Mesenchymal stem cell (in vitro differentiated cells and primary cell): ENCODE measurements around the gene STRBP.
"Not testable (repeated sequence)": the region's sequence is repeated elsewhere in the genome, so short reads cannot be mapped to it uniquely, and the experiment has no call there.

Experiments used
- DNase-seq: peaks from one replicate; pipeline ENCODE4 v3.0.0-alpha.2; 2013
- H2AFZ ChIP-seq: one replicate; pipeline ENCODE4 v1.6.1; 2013; ENCODE audit warnings: low read depth, mild to moderate bottlenecking, control low read depth, inconsistent platforms, low read length, moderate library complexity
- H2AK5ac ChIP-seq: 2 replicates; pipeline ENCODE4 v1.6.1; 2013; ENCODE audit warnings: low read length, moderate library complexity, mild to moderate bottlenecking, inconsistent platforms; ENCODE audit not compliant: severe bottlenecking
- H2BK120ac ChIP-seq: one replicate; pipeline ENCODE4 v1.6.1; 2013; ENCODE audit warnings: low read depth, mild to moderate bottlenecking, inconsistent platforms, low read length, moderate library complexity
- H2BK12ac ChIP-seq, 2 experiments: one replicate each; pipeline ENCODE4 v1.6.1; 2013; ENCODE audit warnings: inconsistent platforms in 2 of 2, low read length in 2 of 2, mild to moderate bottlenecking in 2 of 2, moderate library complexity in 2 of 2, control low read depth in 1 of 2
- H2BK15ac ChIP-seq: one replicate; pipeline ENCODE4 v1.6.1; 2013; ENCODE audit warnings: mild to moderate bottlenecking, low read depth, inconsistent platforms; ENCODE audit not compliant: poor library complexity, severe bottlenecking
- H2BK5ac ChIP-seq: 2 replicates; pipeline ENCODE4 v1.6.1; 2013; ENCODE audit warnings: low read depth, mild to moderate bottlenecking, low read length, control low read depth, inconsistent platforms; ENCODE audit not compliant: poor library complexity, severe bottlenecking
- H3K14ac ChIP-seq, 2 experiments: one replicate each; pipeline ENCODE4 v1.6.1; 2013; ENCODE audit warnings: inconsistent platforms in 2 of 2, low read length in 2 of 2, control low read depth in 1 of 2, mild to moderate bottlenecking in 1 of 2, moderate library complexity in 1 of 2
- H3K18ac ChIP-seq, 2 experiments: one replicate each; pipeline ENCODE4 v1.6.1; 2013; ENCODE audit warnings: inconsistent platforms in 2 of 2, low read length in 2 of 2, control low read depth in 1 of 2, low read depth in 1 of 2, mild to moderate bottlenecking in 1 of 2
- H3K23ac ChIP-seq, 2 experiments: one replicate each; pipeline ENCODE4 v1.6.1; 2013; ENCODE audit warnings: inconsistent platforms in 2 of 2, low read length in 2 of 2, mild to moderate bottlenecking in 2 of 2, moderate library complexity in 2 of 2, control low read depth in 1 of 2
- H3K27ac ChIP-seq: 2 replicates; pipeline ENCODE4 v1.5.1; 2013; ENCODE audit warnings: mild to moderate bottlenecking, moderate library complexity, low read length, control low read depth, inconsistent platforms; ENCODE audit not compliant: poor library complexity, severe bottlenecking
- H3K27me3 ChIP-seq, 2 experiments: 2 replicates each; pipeline versions ENCODE4 v1.6.1 to v1.7.0; 2013; ENCODE audit warnings: low read length in 2 of 2, mild to moderate bottlenecking in 2 of 2, moderate library complexity in 2 of 2, control low read depth in 1 of 2, inconsistent platforms in 1 of 2; ENCODE audit not compliant: control insufficient read depth in 1 of 2, insufficient read depth in 1 of 2
- H3K36me3 ChIP-seq, 2 experiments: 2 replicates each; pipeline versions ENCODE4 v1.6.1 to v1.7.0; 2013; ENCODE audit warnings: low read length in 2 of 2, control low read depth in 1 of 2, inconsistent platforms in 1 of 2, low read depth in 1 of 2, mild to moderate bottlenecking in 1 of 2; ENCODE audit not compliant: insufficient read depth in 2 of 2, control insufficient read depth in 1 of 2
- H3K4ac ChIP-seq, 2 experiments: one replicate each; pipeline ENCODE4 v1.6.1; 2013; ENCODE audit warnings: inconsistent platforms in 2 of 2, low read length in 2 of 2, mild to moderate bottlenecking in 2 of 2, moderate library complexity in 2 of 2, control low read depth in 1 of 2, low read depth in 1 of 2
- H3K4me1 ChIP-seq: 2 replicates; pipeline ENCODE4 v1.6.1; 2013; ENCODE audit warnings: low read depth, low read length, control low read depth; ENCODE audit not compliant: control insufficient read depth, insufficient read depth
- H3K4me2 ChIP-seq: 2 replicates; pipeline ENCODE4 v1.6.1; 2013; ENCODE audit warnings: low read length, mild to moderate bottlenecking, inconsistent platforms; ENCODE audit not compliant: poor library complexity, severe bottlenecking
- H3K4me3 ChIP-seq, 2 experiments: 2 replicates each; pipeline versions ENCODE4 v1.5.1 to v1.7.0; 2013; ENCODE audit warnings: low read length in 2 of 2, mild to moderate bottlenecking in 2 of 2, control low read depth in 1 of 2, low read depth in 1 of 2; ENCODE audit not compliant: insufficient read depth in 1 of 2
- H3K79me1 ChIP-seq: replicated peaks from 2 replicates; pipeline ENCODE4 v1.6.1; 2013; ENCODE audit warnings: mild to moderate bottlenecking, control low read depth, low read length, inconsistent platforms; ENCODE audit not compliant: poor library complexity, severe bottlenecking
- H3K9ac ChIP-seq: 2 replicates; pipeline ENCODE4 v1.7.0; 2013; ENCODE audit warnings: mild to moderate bottlenecking, low read length, moderate library complexity
- H3K9me3 ChIP-seq: 2 replicates; pipeline ENCODE4 v1.7.0; 2013; ENCODE audit warnings: mild to moderate bottlenecking, low read length; ENCODE audit not compliant: control insufficient read depth
- H4K8ac ChIP-seq: one replicate; pipeline ENCODE4 v1.6.1; 2013; ENCODE audit warnings: inconsistent platforms, mild to moderate bottlenecking, low read length, moderate library complexity
- H4K91ac ChIP-seq: one replicate; pipeline ENCODE4 v1.6.1; 2013; ENCODE audit warnings: mild to moderate bottlenecking, low read length, inconsistent platforms
- WGBS: methylation state at CpG from one replicate; pipeline ENCODE4 v1.1.7; 2013; ENCODE audit warnings: mixed read lengths; 5-methylcytosine and 5-hydroxymethylcytosine counted together

STRBP gene

GRCh38 chr9:123278879-123279493, 10.6 kb upstream of the STRBP start:
- not testable (repeated sequence) for H3K18ac ChIP-seq, H2AK5ac ChIP-seq, H3K14ac ChIP-seq, H3K79me1 ChIP-seq, H2BK15ac ChIP-seq, H4K8ac ChIP-seq, H3K4ac ChIP-seq, H3K9me3 ChIP-seq, H3K36me3 ChIP-seq, H3K4me2 ChIP-seq, H3K27ac ChIP-seq, H4K91ac ChIP-seq, DNase-seq, H2BK12ac ChIP-seq, H2AFZ ChIP-seq, H2BK120ac ChIP-seq, H3K4me1 ChIP-seq, H3K9ac ChIP-seq, H3K4me3 ChIP-seq, H3K23ac ChIP-seq, H2BK5ac ChIP-seq
- peaks cover 25 to 51% of the 10 kb centered on the region in 2 experiments for H3K27me3 ChIP-seq
- WGBS, result 91% methylated on average over 2 of the region's 4 CpGs

GRCh38 chr9:123278361-123278760, 10.0 kb upstream of the STRBP start:
- H2BK12ac ChIP-seq, result no peak overlapping the region
- H3K79me1 ChIP-seq, result no peaks in the 10 kb centered on the region
- no peak overlapping the region for H3K4me3 ChIP-seq
- WGBS, result 64% methylated on average over 2 of the region's 3 CpGs
- H2BK5ac ChIP-seq, result no peak overlapping the region
- H3K9me3 ChIP-seq, result no peaks in the 10 kb centered on the region
- H3K4me2 ChIP-seq, result no peak overlapping the region
- H3K23ac ChIP-seq, result no peak overlapping the region
- no peak overlapping the region for H3K9ac ChIP-seq
- no peak overlapping the region for H2BK15ac ChIP-seq
- H2AFZ ChIP-seq, result no peak overlapping the region
- DNase-seq, result no peak
- peaks cover 24 to 47% of the 10 kb centered on the region in 2 experiments for H3K27me3 ChIP-seq
- no peak overlapping the region for H4K91ac ChIP-seq
- H3K4ac ChIP-seq, result no peak overlapping the region
- no peak overlapping the region for H3K18ac ChIP-seq
- no peak overlapping the region for H2BK120ac ChIP-seq
- peaks cover 2% of the 10 kb centered on the region for H3K4me1 ChIP-seq
- H3K27ac ChIP-seq, result no peak overlapping the region
- H4K8ac ChIP-seq, result no peak overlapping the region
- no peak overlapping the region for H3K14ac ChIP-seq
- H3K36me3 ChIP-seq, result no peaks in the 10 kb centered on the region
- no peak overlapping the region for H2AK5ac ChIP-seq

- DNase-seq, result no peak
- Histone ChIP-seq H3K27me3 (peaks cover 6 to 29% of the 10 kb centered on the region in 2 experiments), H3K9ac (no peak overlapping the region), H3K23ac (no peak overlapping the region), H4K91ac (no peak overlapping the region), H3K36me3 (no peaks in the 10 kb centered on the region), H2BK120ac (no peak overlapping the region), H4K8ac (no peak overlapping the region), H3K14ac (no peak overlapping the region), H2BK15ac (no peak overlapping the region), H2BK12ac (no peak overlapping the region), H3K9me3 (no peaks in the 10 kb centered on the region), H2AK5ac (no peak overlapping the region), H3K18ac (no peak overlapping the region), H3K4me2 (no peak overlapping the region), H3K27ac (no peak overlapping the region), H3K4ac (no peak overlapping the region), H2BK5ac (no peak overlapping the region), H2AFZ (no peak overlapping the region), H3K4me1 (no peaks in the 10 kb centered on the region), H3K79me1 (no peaks in the 10 kb centered on the region), H3K4me3 (no peak overlapping the region)
Measured at GRCh38 chr9:123276551-123276950, 8.2 kb upstream of the STRBP start.

GRCh38 chr9:123271133-123271532, 2.7 kb upstream of the STRBP start:
- H3K4ac ChIP-seq, H3K79me1 ChIP-seq, H3K4me3 ChIP-seq, H2BK12ac ChIP-seq, H3K36me3 ChIP-seq, H3K9ac ChIP-seq, H3K23ac ChIP-seq, H3K14ac ChIP-seq, H2BK120ac ChIP-seq, H4K91ac ChIP-seq, H3K4me2 ChIP-seq, H3K9me3 ChIP-seq, H3K18ac ChIP-seq, H3K27ac ChIP-seq, H4K8ac ChIP-seq, H2AK5ac ChIP-seq, H2BK5ac ChIP-seq, H2AFZ ChIP-seq, DNase-seq, H2BK15ac ChIP-seq: not testable (repeated sequence)
- Histone ChIP-seq H3K27me3 (peaks cover 12 to 28% of the 10 kb centered on the region in 2 experiments), H3K4me1 (peaks cover 16% of the 10 kb centered on the region)
- WGBS, result 93% methylated on average over 5 of the region's 6 CpGs
